ENCODE data around the gene FOXI1.
"Not testable (repeated sequence)": the region's sequence is repeated elsewhere in the genome, so short reads cannot be mapped to it uniquely, and the experiment has no call there.

Gene FOXI1

GRCh38 chr5:170092455-170093101 is 13.1 kb upstream of the FOXI1 start:
- DNase-seq (ENCODE audit: low read depth in 2 of 2), result no peak

- DNase-seq (ENCODE audit: low read depth in 2 of 2), result not testable (repeated sequence)
Observed at GRCh38 chr5:170094329-170094728, 11.4 kb upstream of the FOXI1 start.

- no peak for DNase-seq (ENCODE audit: low read depth in 2 of 2)
Observed at GRCh38 chr5:170095646-170096045, 10.1 kb upstream of the FOXI1 start.

- DNase-seq (ENCODE audit: low read depth in 2 of 2), result no peak
Observed at GRCh38 chr5:170097934-170098333, 7.8 kb upstream of the FOXI1 start.

- DNase-seq (ENCODE audit: low read depth in 2 of 2), result peak; percentile 35
Observed at GRCh38 chr5:170100066-170100943, 5.4 kb upstream of the FOXI1 start.

GRCh38 chr5:170103447-170103846 is 2.2 kb upstream of the FOXI1 start:
- no peak for DNase-seq (ENCODE audit: low read depth in 2 of 2)

- no peak for DNase-seq (ENCODE audit: low read depth in 2 of 2)
Observed at GRCh38 chr5:170104299-170104698, 1.4 kb upstream of the FOXI1 start.

GRCh38 chr5:170104710-170105109 is 987 bp upstream of the FOXI1 start:
- DNase-seq (ENCODE audit: low read depth in 2 of 2), result no peak

- DNase-seq (ENCODE audit: low read depth in 2 of 2), result no peak
Observed at GRCh38 chr5:170107674-170108073, 2.0 kb downstream of the FOXI1 start.

- DNase-seq (ENCODE audit: low read depth in 2 of 2), result no peak
Observed at GRCh38 chr5:170108266-170108785, 2.6 kb downstream of the FOXI1 start.

- DNase-seq (ENCODE audit: low read depth in 2 of 2), result no peak
Observed at GRCh38 chr5:170109059-170110031, 3.6 kb downstream of the FOXI1 start.

- no peak for DNase-seq (ENCODE audit: low read depth in 2 of 2)
Observed at GRCh38 chr5:170110403-170111087, 4.8 kb downstream of the FOXI1 start.

- DNase-seq (ENCODE audit: low read depth in 2 of 2), result no peak
Observed at GRCh38 chr5:170111088-170111785, 5.5 kb downstream of the FOXI1 start.

GRCh38 chr5:170112876-170113521 is 7.3 kb downstream of the FOXI1 start:
- no peak for DNase-seq (ENCODE audit: low read depth in 2 of 2)

- no peak for DNase-seq (ENCODE audit: low read depth in 2 of 2)
Observed at GRCh38 chr5:170113522-170113900, 7.8 kb downstream of the FOXI1 start.

GRCh38 chr5:170114271-170114670 is 8.6 kb downstream of the FOXI1 start:
- no peak for DNase-seq (ENCODE audit: low read depth in 2 of 2)

GRCh38 chr5:170115925-170116324 is 10.2 kb downstream of the FOXI1 start:
- no peak for DNase-seq (ENCODE audit: low read depth in 2 of 2)

- DNase-seq (ENCODE audit: low read depth in 2 of 2), result no peak
Observed at GRCh38 chr5:170117736-170118135, 12.0 kb downstream of the FOXI1 start.

- no peak for DNase-seq (ENCODE audit: low read depth in 2 of 2)
Observed at GRCh38 chr5:170120576-170120975, 14.9 kb downstream of the FOXI1 start.

GRCh38 chr5:170121321-170121720 is 15.6 kb downstream of the FOXI1 start:
- no peak for DNase-seq (ENCODE audit: low read depth in 2 of 2)
